Prostate gland (tissue), 2 donors: ENCODE data around the gene STX19. TPM values are rescaled to one million over a fixed set of nuclear protein-coding genes. Genes with fewer than 3 reads are reported as not detected.
A peak's percentile ranks its signal among the peaks of the same experiment; 100 is the strongest.

ENCODE experiments used
- DNase-seq: peaks from one replicate; pipeline ENCODE4 v3.0.0-alpha.2; 2019; ENCODE audit warnings: low spot score
- H3K27ac ChIP-seq, 2 donors: fragments of 200-600 bp; sonication (generic); 2 replicates each; pipeline ENCODE4 v1.5.1; 2017 to 2019
- H3K27me3 ChIP-seq: fragments of 200-600 bp; sonication (generic); replicated peaks from 2 replicates; pipeline ENCODE4 v1.5.1; 2019; ENCODE audit not compliant: insufficient read depth
- H3K36me3 ChIP-seq, 2 donors: fragments of 200-600 bp; sonication (generic); 1 replicate in 1 of 2; 2 replicates in 1 of 2; pipeline versions ENCODE4 v1.5.1 to v1.8.1; 2017 to 2019
- H3K4me1 ChIP-seq: fragments of 200-600 bp; sonication (generic); replicated peaks from 2 replicates; pipeline ENCODE4 v1.5.1; 2019
- H3K4me3 ChIP-seq, 2 donors: fragments of 200-600 bp; sonication (generic); 2 replicates each; pipeline ENCODE4 v1.5.1; 2017 to 2019
- H3K9me3 ChIP-seq: fragments of 200-600 bp; sonication (generic); 2 replicates; pipeline ENCODE4 v1.5.1; 2017
- POLR2A ChIP-seq: fragments of 450-650 bp; IDR thresholded peaks from one replicate; pipeline ENCODE4 v1.6.1; 2016; ENCODE audit warnings: antibody characterized with exemption, mild to moderate bottlenecking
- POLR2AphosphoS5 ChIP-seq: sonication (generic); formaldehyde crosslinking; IDR thresholded peaks from one replicate; pipeline ENCODE4 v1.6.1; 2017; ENCODE audit warnings: antibody characterized with exemption
- WGBS: methylation state at CpG from one replicate; pipeline ENCODE4 v1.1.5; 2018; 5-methylcytosine and 5-hydroxymethylcytosine counted together
- intact Hi-C: fragments of 100-400 bp; cut with DNase I; formaldehyde crosslinking; loops from one replicate; pipeline ENCODE4 v1.14.2; 2022
- total RNA-seq, 2 donors: library from RNA; depleted of rRNA; stranded (reverse); fragments of >200 nt; gene quantifications; one replicate each; pipeline ENCODE4 v1.1.0, GENCODE V29; 2016
- TF ChIP-seq, protein P1 (sequence below), 4 experiments: fragments of 200-600 bp in 2 of 4; fragments of 450-650 bp in 2 of 4; sonication (generic) in 2 of 4; IDR thresholded peaks; 1 replicate in 3 of 4; 2 replicates in 1 of 4; pipeline ENCODE4 v1.5.1; 2016 to 2019; ENCODE audit warnings: antibody characterized with exemption in 4 of 4, mild to moderate bottlenecking in 2 of 4, moderate library complexity in 2 of 4

Gene STX19, protein sequence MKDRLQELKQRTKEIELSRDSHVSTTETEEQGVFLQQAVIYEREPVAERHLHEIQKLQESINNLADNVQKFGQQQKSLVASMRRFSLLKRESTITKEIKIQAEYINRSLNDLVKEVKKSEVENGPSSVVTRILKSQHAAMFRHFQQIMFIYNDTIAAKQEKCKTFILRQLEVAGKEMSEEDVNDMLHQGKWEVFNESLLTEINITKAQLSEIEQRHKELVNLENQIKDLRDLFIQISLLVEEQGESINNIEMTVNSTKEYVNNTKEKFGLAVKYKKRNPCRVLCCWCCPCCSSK
- 1 to 10 TPM in 1 of 2 donors, not detected in 1; 3.6 TPM for total RNA-seq

DNA sequence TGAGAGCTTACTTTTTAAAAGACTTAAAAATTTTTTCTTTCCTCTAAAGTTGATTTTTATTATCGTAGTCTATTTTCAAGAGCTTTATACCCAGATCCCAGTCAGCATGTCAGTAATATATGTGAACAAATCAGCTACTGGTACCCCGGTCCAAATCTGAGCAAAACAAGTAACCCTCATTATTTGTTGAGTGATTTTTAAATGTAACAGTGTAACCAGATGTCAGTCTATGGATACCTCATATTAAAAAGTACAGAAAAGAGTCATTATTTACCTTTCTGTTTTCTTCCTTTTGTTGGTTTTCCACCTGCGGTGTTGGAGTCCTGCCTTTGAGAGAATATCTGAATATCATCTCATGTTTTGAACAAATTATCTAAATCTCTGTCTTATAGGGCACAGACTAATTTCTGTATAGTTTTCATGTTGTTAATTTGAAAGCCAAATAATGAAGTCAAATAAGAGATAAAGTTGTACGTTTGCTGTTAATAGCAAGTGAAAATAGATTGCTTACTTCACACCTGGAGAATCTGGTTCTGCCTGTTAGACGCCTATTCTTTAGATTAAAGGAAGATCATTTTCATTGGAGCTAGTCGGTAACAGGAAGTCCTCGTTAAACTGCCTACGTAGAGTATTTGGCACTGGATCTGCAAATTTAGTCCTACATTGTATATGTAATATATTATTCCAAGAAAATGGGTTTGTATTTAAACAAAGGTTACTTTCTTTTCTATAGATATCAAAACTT is at the start of gene STX19:
STX19 (minus strand) TSS at position 505 of the 745 bp plus-strand sequence. CDS start 13,328 bp downstream, outside the sequence.
- 38% methylated on average over 8 of the region's 8 CpGs for WGBS

GRCh38 chr3:94076055-94076454 is 47.7 kb upstream of the STX19 start:
- H3K4me1 ChIP-seq: no peaks in the 10 kb centered on the region
- no peak overlapping the region for H3K27ac ChIP-seq
- H3K36me3 ChIP-seq: no peaks in the 10 kb centered on the region
- H3K27me3 ChIP-seq: no peaks in the 10 kb centered on the region
- no peak for TF ChIP-seq POLR2AphosphoS5
- TF ChIP-seq, protein P1, sequence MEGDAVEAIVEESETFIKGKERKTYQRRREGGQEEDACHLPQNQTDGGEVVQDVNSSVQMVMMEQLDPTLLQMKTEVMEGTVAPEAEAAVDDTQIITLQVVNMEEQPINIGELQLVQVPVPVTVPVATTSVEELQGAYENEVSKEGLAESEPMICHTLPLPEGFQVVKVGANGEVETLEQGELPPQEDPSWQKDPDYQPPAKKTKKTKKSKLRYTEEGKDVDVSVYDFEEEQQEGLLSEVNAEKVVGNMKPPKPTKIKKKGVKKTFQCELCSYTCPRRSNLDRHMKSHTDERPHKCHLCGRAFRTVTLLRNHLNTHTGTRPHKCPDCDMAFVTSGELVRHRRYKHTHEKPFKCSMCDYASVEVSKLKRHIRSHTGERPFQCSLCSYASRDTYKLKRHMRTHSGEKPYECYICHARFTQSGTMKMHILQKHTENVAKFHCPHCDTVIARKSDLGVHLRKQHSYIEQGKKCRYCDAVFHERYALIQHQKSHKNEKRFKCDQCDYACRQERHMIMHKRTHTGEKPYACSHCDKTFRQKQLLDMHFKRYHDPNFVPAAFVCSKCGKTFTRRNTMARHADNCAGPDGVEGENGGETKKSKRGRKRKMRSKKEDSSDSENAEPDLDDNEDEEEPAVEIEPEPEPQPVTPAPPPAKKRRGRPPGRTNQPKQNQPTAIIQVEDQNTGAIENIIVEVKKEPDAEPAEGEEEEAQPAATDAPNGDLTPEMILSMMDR (IDR thresholded peaks at IDR 0.05): no peak
- no peak for TF ChIP-seq POLR2A
- WGBS: 94% methylated on average over 3 of the region's 3 CpGs
- H3K9me3 ChIP-seq: no peaks in the 10 kb centered on the region
- no peak for DNase-seq
- no peak overlapping the region for H3K4me3 ChIP-seq
- intact Hi-C loops: no loop called here

More for the DNA sequence above, at the start of gene STX19:
- H3K27ac ChIP-seq: peak within 1 kb of the TSS; percentile 27 to 47
- no peaks in the 10 kb centered on the region for H3K27me3 ChIP-seq
- no peaks in the 10 kb centered on the region for H3K36me3 ChIP-seq
- peak; percentile 47 for DNase-seq
- intact Hi-C loops: no loop called here
- H3K4me1 ChIP-seq: no peaks in the 10 kb centered on the region
- TF ChIP-seq POLR2AphosphoS5: peak; percentile 83
- no peak for TF ChIP-seq POLR2A
- H3K4me3 ChIP-seq: peak within 1 kb of the TSS; percentile 1 to 12
- H3K9me3 ChIP-seq: no peaks in the 10 kb centered on the region

- H3K27ac ChIP-seq: no peak overlapping the region
- no peak for TF ChIP-seq POLR2AphosphoS5
- TF ChIP-seq, protein P1 (IDR thresholded peaks at IDR 0.05): no peak
- TF ChIP-seq POLR2A: no peak
- intact Hi-C loops: no loop called here
- no peak for DNase-seq
- no peaks in the 10 kb centered on the region for H3K27me3 ChIP-seq
- H3K9me3 ChIP-seq: no peaks in the 10 kb centered on the region
- H3K4me1 ChIP-seq: no peaks in the 10 kb centered on the region
- H3K36me3 ChIP-seq: peaks cover 0 to 4% of the 10 kb centered on the region in 2 donors
- 95% methylated on average over 4 of the region's 4 CpGs for WGBS
- H3K4me3 ChIP-seq: no peak overlapping the region
Measured at GRCh38 chr3:94071713-94072284, 43.4 kb upstream of the STX19 start.

- intact Hi-C loops: no loop called here
- no peaks in the 10 kb centered on the region for H3K9me3 ChIP-seq
- WGBS: 94% methylated on average over 6 of the region's 6 CpGs
- H3K27ac ChIP-seq: no peak overlapping the region
- no peaks in the 10 kb centered on the region for H3K4me1 ChIP-seq
- no peaks in the 10 kb centered on the region for H3K27me3 ChIP-seq
- TF ChIP-seq POLR2A (no peak), POLR2AphosphoS5 (no peak)
- TF ChIP-seq, protein P1 (IDR thresholded peaks at IDR 0.05): no peak
- no peak overlapping the region for H3K4me3 ChIP-seq
- H3K36me3 ChIP-seq: peaks cover 0 to 4% of the 10 kb centered on the region in 2 donors
- no peak for DNase-seq
Measured at GRCh38 chr3:94070341-94070911, 42.0 kb upstream of the STX19 start.

- Histone ChIP-seq H3K9me3 (no peaks in the 10 kb centered on the region), H3K27ac (no peak overlapping the region), H3K27me3 (no peaks in the 10 kb centered on the region), H3K36me3 (peaks cover 0 to 4% of the 10 kb centered on the region in 2 donors), H3K4me1 (no peaks in the 10 kb centered on the region), H3K4me3 (no peak overlapping the region)
- intact Hi-C loops: loop anchor here (5.0 kb wide), 1 partner anchor 67 kb away; no protein-coding TSS in a partner anchor
- whole genome bisulfite sequencing: 46% methylated on average over 4 of the region's 4 CpGs
- DNase-seq: no peak
- no peak for TF ChIP-seq POLR2AphosphoS5
- no peak for TF ChIP-seq POLR2A
- TF ChIP-seq, protein P1 (IDR thresholded peaks at IDR 0.05): peak; percentile 37 to 56 (median 52)
Measured at GRCh38 chr3:94069194-94069813, 40.9 kb upstream of the STX19 start.
